GM21786 (cell line): ENCODE data around the gene KCNMB2.

Source experiments
- ATAC-seq: cut with Tn5 transposase; IDR thresholded peaks from one replicate; pipeline ENCODE4 v1.9.1; 2021; ENCODE audit not compliant: unreplicated experiment

The KCNMB2 gene

GRCh38 chr3:178536211-178537079 is at the start of gene KCNMB2:
Gene KCNMB2 (plus strand): TSS chr3:178536436.
- ATAC-seq: no peak

GRCh38 chr3:178486903-178487302 is 49.3 kb upstream of the KCNMB2 start:
- ATAC-seq: no peak

- ATAC-seq: no peak
Observed at GRCh38 chr3:178487752-178488151, 48.5 kb upstream of the KCNMB2 start.

GRCh38 chr3:178491751-178492150 is 44.5 kb upstream of the KCNMB2 start:
- no peak for ATAC-seq

GRCh38 chr3:178492491-178492890 is 43.7 kb upstream of the KCNMB2 start:
- ATAC-seq: no peak

GRCh38 chr3:178494386-178494785 is 41.9 kb upstream of the KCNMB2 start:
- no peak for ATAC-seq

- no peak for ATAC-seq
Observed at GRCh38 chr3:178496911-178497310, 39.3 kb upstream of the KCNMB2 start.

- ATAC-seq: no peak
Observed at GRCh38 chr3:178498871-178499270, 37.4 kb upstream of the KCNMB2 start.

GRCh38 chr3:178500631-178501030 is 35.6 kb upstream of the KCNMB2 start:
- no peak for ATAC-seq

GRCh38 chr3:178504128-178504527 is 32.1 kb upstream of the KCNMB2 start:
- ATAC-seq: no peak

- no peak for ATAC-seq
Observed at GRCh38 chr3:178505832-178506231, 30.4 kb upstream of the KCNMB2 start.

GRCh38 chr3:178507507-178508442 is 28.5 kb upstream of the KCNMB2 start:
- no peak for ATAC-seq

- no peak for ATAC-seq
Observed at GRCh38 chr3:178508443-178508825, 27.8 kb upstream of the KCNMB2 start.

GRCh38 chr3:178510496-178510895 is 25.7 kb upstream of the KCNMB2 start:
- no peak for ATAC-seq

GRCh38 chr3:178512647-178513046 is 23.6 kb upstream of the KCNMB2 start:
- no peak for ATAC-seq

- no peak for ATAC-seq
Observed at GRCh38 chr3:178513546-178514380, 22.5 kb upstream of the KCNMB2 start.

- no peak for ATAC-seq
Observed at GRCh38 chr3:178514401-178514800, 21.8 kb upstream of the KCNMB2 start.

- ATAC-seq: peak; percentile 20
Observed at GRCh38 chr3:178515076-178515744, 21.0 kb upstream of the KCNMB2 start.

- no peak for ATAC-seq
Observed at GRCh38 chr3:178517665-178518334, 18.4 kb upstream of the KCNMB2 start.
